CD4-positive, alpha-beta T cell treated with Interferon alpha-2 for 1 hour (primary cell): ENCODE measurements around the gene THSD4.
"Not testable (repeated sequence)": the region's sequence is repeated elsewhere in the genome, so short reads cannot be mapped to it uniquely, and the experiment has no call there.

Experiments used
- DNase-seq, 2 donors: peaks; one replicate each; pipeline ENCODE4 v3.0.0-alpha.2; 2020 to 2022

THSD4 gene

DNA sequence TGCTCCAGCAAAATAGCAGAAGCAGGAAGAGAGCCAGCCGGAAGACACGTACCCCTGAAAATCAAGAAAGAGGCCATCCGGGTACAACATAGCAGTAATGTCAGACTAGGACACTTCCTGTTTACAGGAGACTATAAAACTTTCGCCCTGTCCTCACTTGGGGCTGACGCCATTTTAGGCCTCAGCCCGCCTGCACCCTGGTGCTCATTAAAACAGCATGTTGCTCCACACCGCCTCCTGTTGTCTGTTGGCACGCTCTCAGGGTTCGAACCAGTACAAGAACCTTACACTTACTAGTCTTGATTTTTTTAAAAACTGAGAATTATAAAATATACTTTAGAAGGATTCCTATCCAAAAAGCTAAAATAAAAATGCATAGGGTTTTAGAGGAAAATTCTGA lies 535.3 kb downstream of the THSD4 start:
- DNase-seq, result no peak

DNA sequence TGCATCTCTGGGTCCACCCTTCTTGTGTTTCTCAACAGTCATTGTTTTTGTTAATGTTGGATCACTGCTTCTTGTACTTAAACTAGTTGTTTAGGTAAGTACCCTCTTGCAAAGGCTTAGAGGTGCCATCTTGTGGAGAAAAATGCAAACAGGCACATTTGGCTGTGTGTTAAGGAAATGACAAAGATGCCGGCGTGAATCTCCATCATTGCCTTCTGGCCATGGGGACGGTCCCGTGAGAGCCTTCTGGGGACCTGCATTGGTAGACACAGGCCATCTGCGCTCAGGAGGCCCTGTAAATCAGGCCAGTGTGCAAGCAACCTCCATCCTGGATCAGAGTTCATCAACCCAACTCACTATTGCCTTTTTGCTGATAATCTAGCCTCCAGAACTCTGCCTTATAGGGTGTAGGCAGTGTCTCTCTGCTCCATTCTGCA lies 536.5 kb downstream of the THSD4 start:
- peak in 1 of 2 donors; percentile 5 for DNase-seq

DNA sequence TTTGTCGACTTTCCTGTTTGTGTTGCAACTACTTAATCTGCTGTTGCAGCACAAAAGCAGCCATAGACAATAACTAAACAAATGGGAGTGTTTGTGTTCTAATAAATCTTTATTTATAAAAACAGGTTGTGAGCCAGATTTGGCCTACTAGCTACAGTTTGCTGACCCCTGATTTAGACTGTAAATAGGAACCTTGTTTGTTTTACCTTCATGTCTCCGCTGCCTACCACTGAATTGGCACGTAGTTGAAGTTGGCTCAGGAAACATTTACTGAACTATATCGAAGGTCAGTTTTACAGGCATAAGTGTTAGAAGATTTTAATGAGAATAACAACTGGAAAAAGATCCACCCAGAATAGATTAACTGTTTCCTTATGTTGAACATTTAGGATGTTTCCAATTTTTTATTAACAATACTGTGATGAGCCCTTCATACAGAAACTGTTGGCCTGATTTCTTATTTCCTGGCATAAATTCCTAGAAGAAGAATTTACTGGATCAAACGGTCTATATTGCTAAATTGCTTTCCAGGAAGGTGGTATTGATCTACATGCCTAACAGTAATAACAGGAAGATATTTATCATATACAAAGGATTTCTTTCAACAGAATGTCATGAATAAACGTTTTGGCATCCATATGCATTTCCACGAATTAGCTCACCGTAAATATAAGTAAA lies 538.9 kb downstream of the THSD4 start:
- DNase-seq, result no peak

DNA sequence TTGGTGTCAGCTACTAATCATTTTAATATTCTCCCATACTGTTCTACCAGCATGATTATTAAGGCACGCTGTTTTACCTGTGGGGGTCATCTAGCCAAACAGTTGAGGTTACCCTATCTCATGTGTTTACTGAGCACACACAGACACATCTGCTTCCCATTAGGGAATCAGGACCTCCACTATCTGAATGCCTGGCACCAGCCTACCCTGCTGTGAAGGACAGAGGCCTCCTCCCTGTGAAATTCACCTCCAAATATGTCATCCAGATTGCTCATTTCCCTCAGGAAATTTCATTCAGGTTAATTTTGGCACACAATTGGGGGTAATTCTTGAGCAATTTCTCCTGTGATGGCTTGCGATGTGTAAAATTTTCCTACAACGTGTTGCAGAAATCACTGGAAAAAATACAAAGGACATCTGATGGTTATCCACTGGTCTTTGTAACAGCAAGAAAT lies 539.5 kb downstream of the THSD4 start:
- DNase-seq, result no peak

DNA sequence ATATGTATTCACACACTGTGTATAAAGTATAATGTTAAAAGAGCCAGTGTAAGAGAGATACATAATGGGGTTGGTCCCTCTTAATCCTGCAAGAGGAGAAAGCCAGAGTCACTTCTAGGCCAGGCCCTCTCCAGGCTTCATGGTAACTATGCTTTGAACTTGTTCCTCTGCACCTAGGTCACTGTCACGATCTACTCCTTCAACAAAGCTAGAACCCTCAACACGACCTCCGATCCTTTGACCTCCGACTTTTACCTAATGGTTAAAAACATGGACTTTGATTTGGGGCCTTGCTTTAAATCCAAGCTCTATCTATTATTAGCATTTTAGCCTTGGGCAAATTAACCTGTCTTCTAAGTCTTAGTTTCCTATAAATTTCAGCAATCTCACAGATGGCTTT lies 541.2 kb downstream of the THSD4 start:
- DNase-seq, result no peak

DNA sequence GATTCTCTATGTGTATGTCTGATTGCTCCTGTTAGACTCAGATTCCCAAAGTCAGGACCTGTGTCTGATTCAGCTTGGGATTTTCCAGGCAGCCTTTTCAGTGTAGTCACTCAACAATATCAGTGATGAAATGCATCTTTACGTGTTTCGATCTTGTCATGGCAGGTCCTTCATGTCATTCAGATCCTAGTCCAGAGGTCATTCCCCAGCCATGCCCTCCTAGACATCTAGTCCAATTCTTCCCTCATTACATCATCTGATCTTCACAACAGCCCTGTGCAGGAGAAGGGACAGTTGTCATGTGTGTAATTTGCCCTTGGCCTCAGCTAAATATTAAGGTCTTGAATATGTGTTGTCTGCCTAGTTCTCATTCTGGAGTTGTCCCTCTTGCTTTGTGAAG lies 541.9 kb downstream of the THSD4 start:
- no peak for DNase-seq

DNA sequence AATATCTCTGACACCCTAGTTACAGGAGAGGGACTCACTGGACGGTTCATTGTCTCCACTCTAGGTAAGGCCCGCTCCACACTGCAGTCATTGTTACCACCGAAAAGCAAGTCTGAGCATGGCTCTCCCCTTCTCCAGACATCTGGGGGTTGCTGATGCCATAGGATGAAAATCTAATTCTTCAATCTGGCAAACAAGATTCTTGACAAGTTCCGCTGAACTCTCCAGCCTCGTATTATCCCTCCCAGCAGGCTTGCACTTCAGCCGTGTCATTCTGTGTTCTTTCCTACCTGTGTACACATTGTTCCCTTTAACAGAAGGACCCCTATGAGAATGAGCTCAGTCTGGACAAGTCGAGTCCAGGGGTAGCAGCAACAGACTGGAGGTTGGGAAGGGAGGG lies 542.8 kb downstream of the THSD4 start:
- no peak for DNase-seq

DNA sequence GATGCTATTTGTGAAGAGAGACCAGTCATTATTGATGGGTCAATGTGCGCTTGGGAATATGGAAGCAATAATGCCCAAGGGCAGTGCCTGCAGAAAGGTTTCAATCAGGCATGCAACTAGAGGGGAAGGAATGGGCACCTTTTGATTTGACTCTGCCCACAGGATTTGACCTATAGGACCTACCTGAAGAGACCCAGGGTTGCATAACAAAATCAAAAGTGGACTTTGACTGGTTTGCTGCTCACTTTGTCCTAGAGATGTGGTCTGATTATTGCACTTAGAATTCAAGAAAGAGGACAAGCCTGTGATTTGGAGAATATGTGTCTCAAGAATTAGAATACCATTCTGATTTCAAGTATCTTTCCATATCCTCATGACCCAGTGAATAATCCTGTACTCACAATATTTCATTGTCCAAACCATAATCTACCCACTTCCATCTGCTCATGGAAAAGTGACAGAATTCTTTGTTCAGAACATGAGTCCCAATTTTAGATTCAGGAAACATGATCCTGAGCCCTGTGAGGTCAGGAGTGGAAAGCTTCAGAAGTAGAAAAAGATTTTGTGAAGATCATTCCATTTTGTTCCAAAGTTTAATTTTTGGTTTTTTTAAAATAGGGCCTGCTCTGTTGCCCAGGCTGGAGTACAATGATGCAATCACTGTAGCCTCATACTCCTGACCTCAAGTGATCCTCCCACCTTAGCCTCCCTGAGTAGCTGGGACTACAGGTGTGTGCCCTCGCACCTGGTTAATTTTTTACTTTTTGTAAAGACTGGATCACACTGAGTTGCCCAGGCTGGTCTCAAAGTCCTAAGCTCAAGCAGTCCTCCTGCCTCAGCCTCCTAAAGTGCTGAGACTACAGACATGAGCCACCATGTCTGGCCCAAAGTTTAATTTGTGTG lies 543.8 kb downstream of the THSD4 start:
- no peak for DNase-seq

DNA sequence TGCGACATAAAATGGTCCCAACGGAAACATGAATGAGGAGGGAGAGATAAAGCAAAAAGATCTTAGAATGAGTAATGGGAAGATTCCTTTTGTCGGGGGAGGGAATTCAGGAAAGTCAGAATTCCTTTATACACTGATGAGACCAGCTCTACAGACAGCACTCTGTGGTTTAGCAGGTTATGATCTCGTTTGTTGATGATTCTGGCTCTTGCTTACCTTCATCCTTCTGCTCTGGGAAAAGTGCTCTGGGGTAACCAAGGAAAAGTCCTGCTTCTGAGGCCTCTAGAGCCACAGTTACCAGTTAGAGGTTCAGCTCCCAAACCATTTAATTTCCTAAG lies 544.4 kb downstream of the THSD4 start:
- no peak for DNase-seq

DNA sequence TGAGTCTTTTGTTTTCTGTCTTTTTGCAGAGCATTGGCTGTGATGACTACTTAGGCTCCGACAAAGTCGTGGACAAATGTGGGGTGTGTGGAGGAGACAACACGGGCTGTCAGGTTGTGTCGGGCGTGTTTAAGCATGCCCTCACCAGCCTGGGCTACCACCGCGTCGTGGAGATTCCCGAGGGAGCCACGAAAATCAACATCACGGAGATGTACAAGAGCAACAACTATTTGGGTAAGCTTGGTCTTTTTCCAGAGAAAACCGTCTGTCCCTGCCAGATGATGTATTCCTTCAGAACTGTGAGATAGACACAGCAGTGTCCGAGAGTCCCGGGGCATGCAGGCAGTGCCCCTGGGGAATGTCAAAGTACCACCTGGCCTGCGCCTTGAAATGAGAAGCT lies 545.2 kb downstream of the THSD4 start:
- no peak for DNase-seq

DNA sequence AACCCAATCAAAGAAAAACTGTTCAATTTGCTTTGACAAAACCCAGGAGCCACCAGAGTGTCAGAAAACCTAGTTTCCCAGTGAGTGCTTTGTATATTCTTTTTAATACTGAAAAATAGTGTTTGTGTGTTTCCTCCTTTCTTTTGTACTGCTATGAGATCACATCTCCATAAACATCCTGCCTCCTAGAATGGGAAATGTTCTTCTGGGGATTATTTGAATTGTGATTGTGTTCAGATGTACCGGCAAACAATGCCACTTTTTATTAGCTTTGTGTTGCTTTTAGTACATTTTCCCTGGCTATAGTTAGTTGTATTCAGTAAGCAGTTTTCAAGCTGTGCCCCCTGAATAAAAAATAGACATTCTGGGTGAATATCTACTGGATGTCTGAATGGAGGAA lies 547.0 kb downstream of the THSD4 start:
- no peak for DNase-seq

DNA sequence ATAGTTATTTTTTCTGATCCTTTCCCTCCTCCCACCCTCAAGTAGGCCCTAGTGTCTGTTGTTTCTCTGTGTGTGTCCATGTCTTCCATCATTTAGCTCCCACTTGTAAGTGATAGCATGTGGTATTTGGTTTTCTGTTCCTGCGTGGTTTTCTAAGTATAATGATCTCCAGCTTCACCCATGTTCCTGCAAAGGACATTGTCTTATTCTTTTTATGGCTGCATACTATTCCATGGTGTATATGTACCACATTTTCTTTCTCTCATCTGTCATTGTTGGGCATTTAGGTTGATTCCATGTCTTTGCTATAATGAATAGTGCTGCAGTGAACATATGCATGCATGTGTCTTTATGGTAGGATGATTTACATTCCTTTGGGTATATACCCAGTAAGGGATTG lies 549.4 kb downstream of the THSD4 start:
- no peak for DNase-seq

DNA sequence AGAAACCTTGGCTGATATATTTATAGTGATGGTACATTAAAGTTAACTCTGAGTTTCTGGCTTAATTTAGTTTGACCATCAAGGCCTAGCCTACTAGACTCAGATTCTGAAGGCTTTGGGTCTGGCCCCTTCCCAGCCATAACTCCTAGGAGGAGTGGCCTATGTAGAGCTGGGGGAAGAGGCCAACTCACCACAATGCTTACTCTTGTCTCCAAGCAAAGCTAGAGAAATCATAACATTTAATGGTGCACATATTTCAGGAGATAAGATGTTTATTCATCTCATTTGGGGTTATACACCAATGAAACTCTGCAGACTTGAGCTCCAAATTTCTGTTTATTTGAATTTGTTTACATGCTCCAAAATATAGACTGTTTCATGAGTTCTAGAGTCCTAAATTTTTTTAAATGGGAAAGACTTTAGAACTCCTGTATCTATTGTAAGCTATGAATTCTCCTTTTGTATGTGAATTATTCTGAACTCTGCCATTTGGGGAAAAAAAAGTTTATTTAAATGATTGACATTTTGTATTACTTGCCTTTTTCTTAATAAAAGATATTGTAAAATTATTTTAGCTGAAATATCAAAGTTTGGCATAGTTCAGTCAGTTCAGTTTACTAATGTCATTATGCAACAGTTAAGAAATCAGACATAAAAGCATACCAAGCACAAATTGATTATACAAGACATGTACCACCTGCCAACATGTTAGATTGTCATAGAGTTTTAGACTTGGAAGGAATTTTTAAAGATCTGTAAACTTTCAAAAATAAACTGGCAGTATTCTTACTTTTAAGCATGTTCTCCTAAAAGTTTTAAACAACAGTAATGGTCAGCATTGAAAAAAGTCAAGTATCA lies 551.7 kb downstream of the THSD4 start:
- DNase-seq, result no peak

DNA sequence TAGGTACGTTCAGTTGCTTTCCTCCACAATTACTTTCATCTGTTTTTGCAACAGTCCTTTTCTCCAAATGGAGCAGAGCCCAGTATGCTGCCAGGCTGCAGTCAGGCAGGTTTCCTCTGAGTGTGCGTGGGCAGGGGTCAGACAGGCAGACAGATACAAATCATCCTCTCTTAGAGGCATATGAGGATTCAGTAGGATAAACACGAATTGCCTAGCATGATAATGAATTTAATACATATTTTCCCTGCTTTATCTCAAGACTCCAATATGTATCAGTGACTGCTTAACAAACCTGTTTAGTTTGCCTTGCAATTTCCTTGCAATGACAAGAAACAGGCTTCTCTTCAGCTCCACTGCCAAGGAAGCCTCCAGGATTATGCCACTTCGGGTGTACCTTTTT lies 554.4 kb downstream of the THSD4 start:
- DNase-seq, result no peak

DNA sequence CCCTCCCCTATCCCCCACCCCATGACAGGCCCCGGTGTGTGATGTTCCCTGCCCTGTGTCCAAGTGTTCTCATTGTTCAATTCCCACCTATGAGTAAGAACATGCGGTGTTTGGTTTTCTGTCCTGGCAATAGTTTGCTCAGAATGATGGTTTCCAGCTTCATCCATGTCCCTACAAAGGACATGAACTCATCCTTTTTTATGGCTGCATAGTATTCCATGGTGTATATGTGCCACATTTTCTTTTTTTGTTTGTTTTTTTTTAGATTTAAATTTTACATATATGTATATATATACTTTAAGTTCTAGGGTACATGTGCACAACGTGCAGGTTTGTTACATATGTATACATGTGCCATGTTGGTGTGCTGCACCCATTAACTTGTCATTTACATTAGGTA lies 555.0 kb downstream of the THSD4 start:
- DNase-seq, result not testable (repeated sequence)

DNA sequence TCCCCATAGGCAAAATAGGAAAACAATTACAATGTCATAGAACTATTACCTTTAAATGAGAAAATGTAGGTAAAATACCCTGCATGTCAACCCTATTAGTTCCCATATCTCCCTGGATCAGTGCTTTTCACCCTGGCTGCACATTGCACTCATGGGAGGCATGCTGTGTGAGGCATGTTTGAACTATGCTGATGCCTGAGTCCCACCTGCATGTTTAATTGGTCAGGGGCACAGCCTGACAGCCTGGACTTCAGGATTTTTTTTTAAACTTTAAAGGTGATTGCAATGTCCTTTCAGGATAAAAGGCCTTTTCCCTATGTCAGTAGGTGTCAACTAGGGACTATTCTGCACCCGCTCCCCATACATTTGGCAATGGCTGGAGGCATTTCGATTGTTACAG lies 559.1 kb downstream of the THSD4 start:
- no peak for DNase-seq

DNA sequence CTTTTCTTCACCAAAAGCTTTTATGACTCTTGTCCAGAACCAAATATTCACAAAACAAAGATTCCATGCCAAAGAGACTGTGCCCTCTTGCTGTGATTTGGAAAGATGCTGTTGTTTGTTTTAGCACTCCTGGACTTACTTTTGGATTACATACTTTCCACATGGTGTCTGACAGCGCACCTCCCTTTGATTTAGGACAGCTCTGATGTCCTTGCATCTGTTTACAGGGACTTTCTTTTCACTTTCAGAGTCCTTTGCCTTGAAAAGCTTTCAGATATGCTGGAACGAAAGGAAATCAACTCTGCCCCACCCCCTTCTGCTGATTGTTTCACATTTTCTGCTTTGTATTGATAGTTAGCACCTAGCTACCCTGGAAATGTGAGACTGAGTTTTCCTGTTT lies 562.1 kb downstream of the THSD4 start:
- DNase-seq, result no peak

DNA sequence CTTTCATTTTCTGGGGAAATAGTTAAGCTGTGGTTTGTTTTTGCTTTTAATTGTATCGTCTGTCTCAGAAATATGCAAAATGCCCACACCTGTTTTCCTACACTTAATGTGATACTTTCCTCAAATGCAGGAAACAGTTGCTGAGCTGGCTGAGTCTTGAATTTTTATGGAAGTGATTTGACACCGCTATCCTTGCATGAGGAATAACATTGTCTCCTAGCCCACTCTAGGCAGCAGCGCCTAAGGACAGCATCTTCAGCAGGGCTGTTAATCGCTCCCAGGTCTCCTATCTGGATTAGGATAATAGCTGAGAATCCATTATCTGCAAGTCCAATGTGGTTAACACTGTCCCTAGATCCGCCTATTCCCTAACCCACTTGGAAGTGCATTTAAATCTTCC lies 562.5 kb downstream of the THSD4 start:
- DNase-seq, result no peak

DNA sequence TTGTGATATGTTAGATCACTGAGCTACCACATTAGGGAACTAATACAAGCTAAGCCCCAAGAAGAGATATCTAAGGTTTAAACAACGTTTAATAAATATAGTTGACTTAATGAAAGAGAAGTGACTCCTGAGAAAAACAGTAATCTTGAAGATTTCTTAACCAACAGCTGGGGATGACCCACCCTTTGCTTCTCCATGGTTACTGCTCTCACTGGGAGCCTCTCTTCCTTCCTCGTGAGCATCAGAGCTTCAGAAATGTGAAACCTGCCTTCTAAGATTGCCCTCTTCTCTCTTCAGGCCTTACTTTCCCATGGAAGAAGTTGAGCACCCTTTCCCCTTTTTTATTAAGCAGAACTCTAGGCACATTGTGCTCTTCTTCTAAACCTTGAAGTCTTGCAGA lies 562.9 kb downstream of the THSD4 start:
- no peak for DNase-seq

DNA sequence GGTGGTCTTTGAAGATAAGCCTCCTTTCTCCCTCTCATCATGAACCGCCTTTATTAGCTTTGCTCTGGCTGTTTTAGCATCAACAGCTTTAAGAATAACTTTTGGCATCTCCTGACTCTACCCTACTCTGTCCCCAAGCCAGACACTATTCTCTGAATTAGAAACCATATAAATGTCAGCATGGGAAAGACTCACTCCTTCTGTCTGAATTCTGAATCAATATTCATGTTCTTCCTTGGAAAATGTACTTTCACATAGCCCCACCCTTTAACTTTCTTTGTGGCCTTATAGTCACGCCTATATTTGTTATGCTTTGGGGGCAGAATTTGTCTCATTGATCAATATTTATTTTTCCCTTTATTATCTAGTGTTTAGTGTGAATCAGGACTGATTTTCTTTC lies 563.3 kb downstream of the THSD4 start:
- no peak for DNase-seq

DNA sequence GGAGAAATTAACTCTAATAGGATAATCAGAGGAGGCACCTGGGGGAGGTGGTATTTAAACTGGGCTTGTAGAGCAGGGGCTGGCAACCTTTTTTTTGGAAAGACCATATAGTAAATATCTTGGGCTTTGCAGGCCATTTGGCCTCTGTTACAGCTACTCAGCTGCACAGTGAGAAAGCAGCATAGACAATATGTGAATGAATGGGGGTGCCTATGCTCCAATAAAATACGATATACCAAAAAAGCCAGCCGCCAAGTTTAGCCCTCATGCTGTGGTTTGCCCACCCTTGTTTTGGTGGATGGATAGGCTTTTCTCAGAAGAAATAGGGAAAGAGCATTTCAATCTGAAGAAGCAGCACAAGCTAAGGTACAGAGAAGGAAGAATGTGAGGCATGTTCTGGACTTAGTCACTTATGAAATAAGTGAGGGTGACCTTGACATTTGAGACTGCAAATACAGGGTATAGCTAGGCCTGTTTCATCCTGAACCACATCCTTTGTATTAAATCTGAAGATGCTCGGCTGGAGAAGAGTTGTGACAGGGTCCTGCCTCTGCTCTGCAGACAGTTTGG lies 564.0 kb downstream of the THSD4 start:
- DNase-seq, result no peak

DNA sequence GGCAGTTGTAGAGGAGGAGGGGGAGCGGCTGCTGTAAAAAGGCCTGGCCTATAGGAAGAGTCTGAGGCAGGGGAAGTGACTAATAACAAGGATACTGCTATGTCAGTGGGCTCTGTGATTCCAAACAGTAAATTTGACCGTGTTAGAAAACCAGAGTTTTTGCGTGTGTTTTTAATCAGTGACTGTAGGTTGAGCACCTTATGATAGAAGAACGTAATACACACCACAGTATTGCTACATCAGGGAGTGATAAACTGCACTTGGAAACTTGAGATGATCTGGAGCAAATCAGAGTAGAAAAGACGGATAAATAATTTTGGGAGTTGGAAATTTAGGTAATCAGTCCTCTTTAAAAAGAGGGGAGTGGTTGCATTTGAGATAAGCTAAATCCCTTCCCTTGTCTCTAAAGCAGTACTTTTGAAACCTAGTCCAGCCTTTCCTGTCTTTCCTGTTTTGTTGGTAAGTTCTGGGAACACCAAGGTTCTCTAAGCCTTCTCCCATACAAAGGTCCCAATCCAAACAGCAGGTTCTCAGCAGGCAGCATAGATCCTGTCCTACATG lies 564.6 kb downstream of the THSD4 start:
- DNase-seq, result no peak

DNA sequence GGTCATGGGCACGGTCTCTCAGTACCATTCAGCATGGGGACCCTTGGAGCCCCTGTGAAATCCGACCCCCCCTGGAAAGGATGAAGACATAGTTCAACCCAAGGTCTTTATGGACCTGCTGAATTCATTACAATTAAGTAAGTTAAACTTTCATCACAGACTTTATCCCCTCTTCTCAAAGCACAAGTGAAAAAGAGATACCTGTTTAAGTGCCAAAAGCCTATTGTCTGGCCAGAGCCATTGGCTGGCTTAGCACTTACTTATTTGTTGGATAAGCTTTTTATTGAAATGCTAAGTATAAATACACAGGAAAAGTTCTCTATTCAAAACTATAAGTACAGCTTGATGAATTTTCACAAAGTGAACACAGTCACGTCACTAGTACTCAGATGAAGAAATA lies 566.7 kb downstream of the THSD4 start:
- no peak for DNase-seq
